Neutrophil (primary cell): ENCODE measurements around the gene FRMD5.

Experiments
- H3K27ac ChIP-seq: fragments of 200-600 bp; sonication (generic); 2 replicates; pipeline ENCODE4 v1.5.1; 2016; ENCODE audit warnings: mild to moderate bottlenecking, moderate library complexity
- H3K27me3 ChIP-seq: fragments of 200-600 bp; sonication (generic); 2 replicates; pipeline ENCODE4 v1.6.0; 2016; ENCODE audit warnings: mild to moderate bottlenecking
- H3K36me3 ChIP-seq: fragments of 200-600 bp; sonication (generic); 2 replicates; pipeline ENCODE4 v1.5.1; 2017
- H3K4me1 ChIP-seq, 2 experiments: fragments of 200-600 bp in 1 of 2; sonication (generic) in 1 of 2; 1 replicate in 1 of 2; 2 replicates in 1 of 2; pipeline versions ENCODE4 v1.5.1 to v1.6.1; 2013 to 2016; ENCODE audit warnings: low read depth in 1 of 2, low read length in 1 of 2, mild to moderate bottlenecking in 1 of 2, moderate library complexity in 1 of 2; ENCODE audit not compliant: control insufficient read depth in 1 of 2, insufficient read depth in 1 of 2
- H3K4me3 ChIP-seq, 2 experiments: fragments of 200-600 bp in 1 of 2; sonication (generic) in 1 of 2; 1 replicate in 1 of 2; 2 replicates in 1 of 2; pipeline ENCODE4 v1.5.1; 2013 to 2016; ENCODE audit warnings: low read depth in 1 of 2, low read length in 1 of 2, mild to moderate bottlenecking in 1 of 2, moderate library complexity in 1 of 2
- H3K9me3 ChIP-seq: fragments of 200-600 bp; sonication (generic); 2 replicates; pipeline ENCODE4 v1.5.1; 2016
- CTCF ChIP-seq: fragments of 200-600 bp; sonication (generic); IDR thresholded peaks from 2 replicates; pipeline ENCODE4 v1.5.1; 2016; ENCODE audit warnings: antibody characterized with exemption

The FRMD5 gene

GRCh38 chr15:43943511-43943910 lies 251.6 kb downstream of the FRMD5 start:
- H3K4me3 ChIP-seq: no peak overlapping the region
- H3K9me3 ChIP-seq: no peaks in the 10 kb centered on the region
- TF ChIP-seq CTCF: no peak
- no peak overlapping the region for H3K27ac ChIP-seq
- H3K4me1 ChIP-seq: no peaks in the 10 kb centered on the region
- H3K36me3 ChIP-seq: no peaks in the 10 kb centered on the region
- peaks cover 28% of the 10 kb centered on the region for H3K27me3 ChIP-seq

DNA sequence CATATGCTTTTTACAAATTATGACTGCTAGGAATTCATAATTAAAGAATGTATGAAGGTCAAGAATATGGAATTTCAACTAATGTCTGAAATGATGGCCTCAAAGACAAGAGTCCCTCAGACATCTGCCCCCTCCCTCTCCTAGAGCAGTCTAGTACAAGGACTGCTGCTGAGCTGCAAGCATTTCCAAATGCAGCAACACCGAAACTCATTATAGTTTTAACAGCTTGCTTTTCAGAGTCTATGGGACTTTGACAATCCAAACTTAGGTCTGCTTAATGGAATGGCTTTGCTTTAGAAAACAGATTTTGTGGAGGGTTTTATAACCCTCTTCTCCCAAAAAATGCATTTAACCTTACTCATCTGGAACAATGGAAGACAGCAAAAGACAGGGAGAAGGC lies 252.9 kb downstream of the FRMD5 start:
- Histone ChIP-seq H3K4me3 (no peak overlapping the region), H3K4me1 (no peaks in the 10 kb centered on the region), H3K27me3 (peaks cover 22% of the 10 kb centered on the region), H3K27ac (no peak overlapping the region), H3K9me3 (no peaks in the 10 kb centered on the region), H3K36me3 (no peaks in the 10 kb centered on the region)
- no peak for TF ChIP-seq CTCF

DNA sequence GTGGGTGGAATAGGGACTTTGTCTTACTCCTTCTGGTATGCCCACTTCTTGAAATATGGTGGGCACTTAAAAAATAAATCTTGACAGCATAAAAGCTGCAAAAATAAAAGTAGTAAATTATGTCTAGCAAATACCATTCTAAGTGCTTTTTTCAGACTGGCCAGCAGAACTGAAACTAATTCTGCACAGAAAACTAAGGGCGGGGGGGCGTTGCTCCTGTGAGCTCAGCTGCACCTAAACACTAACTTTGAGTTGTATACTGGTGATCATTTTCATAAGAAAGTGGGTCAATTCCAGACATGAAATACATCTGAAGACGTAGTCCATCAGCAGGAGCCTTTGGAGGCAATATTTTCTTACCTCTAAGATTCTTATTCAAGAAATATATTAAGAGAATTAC lies 253.5 kb downstream of the FRMD5 start:
- H3K9me3 ChIP-seq: no peaks in the 10 kb centered on the region
- TF ChIP-seq CTCF: no peak

DNA sequence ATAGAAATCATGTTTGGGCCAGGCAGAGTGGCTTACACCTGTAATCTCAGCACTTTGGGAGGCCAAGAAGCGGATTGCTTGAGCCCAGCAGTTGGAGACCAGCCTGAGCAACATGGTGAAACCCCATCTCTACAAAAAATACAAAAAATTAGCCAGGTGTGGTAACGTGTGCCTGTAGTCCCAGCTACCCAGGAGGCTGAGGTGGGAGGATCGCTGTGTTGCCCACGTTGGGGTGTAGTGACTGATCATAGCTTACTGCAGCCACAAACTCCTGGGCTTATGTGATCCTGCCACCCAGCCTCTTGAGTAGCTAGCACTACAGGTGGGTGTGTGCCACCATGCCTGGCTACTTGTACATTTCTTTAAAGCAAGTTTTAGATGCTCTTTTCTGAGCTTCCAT lies 254.0 kb downstream of the FRMD5 start:
- no peaks in the 10 kb centered on the region for H3K36me3 ChIP-seq
- H3K9me3 ChIP-seq: no peaks in the 10 kb centered on the region
- no peak overlapping the region for H3K27ac ChIP-seq
- no peak for TF ChIP-seq CTCF
- H3K4me3 ChIP-seq: no peak overlapping the region
- H3K27me3 ChIP-seq: peaks cover 22% of the 10 kb centered on the region
- no peaks in the 10 kb centered on the region for H3K4me1 ChIP-seq

More for the DNA sequence above, 253.5 kb downstream of the FRMD5 start:
- no peaks in the 10 kb centered on the region for H3K4me1 ChIP-seq
- peaks cover 22% of the 10 kb centered on the region for H3K27me3 ChIP-seq
- H3K27ac ChIP-seq: no peak overlapping the region
- H3K4me3 ChIP-seq: no peak overlapping the region
- H3K36me3 ChIP-seq: no peaks in the 10 kb centered on the region

- Histone ChIP-seq H3K4me3 (no peak overlapping the region), H3K9me3 (no peaks in the 10 kb centered on the region), H3K27ac (no peak overlapping the region), H3K27me3 (peaks cover 34% of the 10 kb centered on the region), H3K36me3 (no peaks in the 10 kb centered on the region), H3K4me1 (no peaks in the 10 kb centered on the region)
- TF ChIP-seq CTCF: no peak
Observed at GRCh38 chr15:43939070-43939469, 256.0 kb downstream of the FRMD5 start.

DNA sequence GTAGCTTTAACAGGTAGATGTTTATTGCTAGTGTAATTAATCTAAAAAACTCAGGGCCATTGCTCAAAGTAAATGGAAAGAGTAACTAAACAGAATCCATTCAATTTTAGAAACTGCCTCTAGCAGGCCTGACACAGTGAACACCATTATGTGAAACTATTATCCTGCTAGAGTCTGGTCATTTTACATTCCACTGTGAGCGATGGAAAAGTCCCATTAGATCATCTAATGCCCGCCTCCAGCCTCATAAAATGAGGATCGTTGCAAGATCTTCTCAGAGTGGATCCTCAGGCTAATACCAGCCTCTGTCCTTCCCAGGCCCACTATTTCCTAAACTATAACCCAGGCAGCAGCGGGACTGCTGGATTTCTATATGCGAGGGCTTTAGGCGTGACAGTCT lies 260.6 kb downstream of the FRMD5 start:
- Histone ChIP-seq H3K4me3 (no peak overlapping the region), H3K9me3 (no peaks in the 10 kb centered on the region), H3K27me3 (peaks cover 47% of the 10 kb centered on the region), H3K4me1 (no peaks in the 10 kb centered on the region), H3K27ac (no peak overlapping the region), H3K36me3 (no peaks in the 10 kb centered on the region)
- TF ChIP-seq CTCF: no peak
